ENCODE data around the gene RILPL1. TPM values are rescaled to one million over a fixed set of nuclear protein-coding genes. Genes with fewer than 3 reads are reported as not detected.
A peak's percentile ranks its signal among the peaks of the same experiment; 100 is the strongest.

The RILPL1 gene
- total and polyA plus RNA-seq, 5 donors from 2014 or later = 0.13 to 6.6 (median 0.32) TPM

DNA sequence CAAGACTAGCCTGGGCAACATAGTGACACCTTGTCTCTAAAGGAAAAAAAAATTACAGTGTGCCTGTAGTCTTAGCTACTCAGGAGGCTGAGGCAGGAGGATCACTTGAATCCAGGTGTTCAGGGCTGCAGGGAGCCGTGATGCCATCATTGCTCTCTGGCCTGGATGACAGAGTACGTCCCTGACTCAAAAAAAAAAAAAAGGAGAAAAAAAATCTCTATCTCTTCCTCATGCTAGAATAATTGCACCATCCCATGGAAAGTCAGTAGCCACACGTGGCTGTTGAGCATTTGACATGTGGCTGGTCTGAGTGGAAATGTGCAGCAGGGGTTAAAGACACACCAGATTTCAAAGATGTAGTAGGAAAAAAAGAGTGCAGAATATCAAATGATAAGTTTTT, 3.8 kb downstream of the RILPL1 start:
- Histone ChIP-seq H3K36me3 (ENCODE audit: control insufficient read depth, insufficient read depth, low read length) (no peaks in the 10 kb centered on the region), H3K4me3 (ENCODE audit: low read depth, low read length) (no peak overlapping the region), H3K4me1 (ENCODE audit: control insufficient read depth, insufficient read depth, low read length, poor library complexity, severe bottlenecking) (peaks cover 13% of the 10 kb centered on the region), H3K27ac (ENCODE audit: insufficient read depth, low read length, poor library complexity, severe bottlenecking) (no peak overlapping the region), H3K27me3 (ENCODE audit: control insufficient read depth, insufficient read depth, low read length) (no peaks in the 10 kb centered on the region), H3K9me3 (ENCODE audit: control insufficient read depth in 2 of 2, low read length in 2 of 2) (no peaks in the 10 kb centered on the region)
- ATAC-seq (ENCODE audit: low read depth in 2 of 2) (no peak), DNase-seq (no peak)
- no peaks in the 10 kb centered on the region for H3K9me3 Mint-ChIP-seq
- peaks cover 3% of the 10 kb centered on the region for H3K36me3 Mint-ChIP-seq
- peaks cover 12 to 35% (median 16%) of the 10 kb centered on the region in 4 donors for H3K4me1 Mint-ChIP-seq
- no peak overlapping the region for H3K27ac Mint-ChIP-seq
- H3K27me3 Mint-ChIP-seq = no peaks in the 10 kb centered on the region
- peak overlapping the region in 1 of 4 donors; percentile 10 for H3K4me3 Mint-ChIP-seq

- no peak overlapping the region for H3K27ac ChIP-seq (ENCODE audit: insufficient read depth, low read length, poor library complexity, severe bottlenecking)
- no peak overlapping the region for H3K4me3 Mint-ChIP-seq
- no peak overlapping the region for H3K27ac Mint-ChIP-seq
- DNase-seq (no peak), ATAC-seq (ENCODE audit: low read depth in 2 of 2) (no peak)
- peaks cover 12 to 32% (median 16%) of the 10 kb centered on the region in 4 donors for H3K4me1 Mint-ChIP-seq
- H3K4me1 ChIP-seq (ENCODE audit: control insufficient read depth, insufficient read depth, low read length, poor library complexity, severe bottlenecking) = peaks cover 7% of the 10 kb centered on the region
- H3K9me3 ChIP-seq (ENCODE audit: control insufficient read depth in 2 of 2, low read length in 2 of 2) = no peaks in the 10 kb centered on the region
- H3K36me3 ChIP-seq (ENCODE audit: control insufficient read depth, insufficient read depth, low read length) = no peaks in the 10 kb centered on the region
- H3K36me3 Mint-ChIP-seq = peaks cover 7% of the 10 kb centered on the region
- H3K9me3 Mint-ChIP-seq = no peaks in the 10 kb centered on the region
- H3K27me3 Mint-ChIP-seq = no peaks in the 10 kb centered on the region
- no peaks in the 10 kb centered on the region for H3K27me3 ChIP-seq (ENCODE audit: control insufficient read depth, insufficient read depth, low read length)
- H3K4me3 ChIP-seq (ENCODE audit: low read depth, low read length) = no peak overlapping the region
Measured at GRCh38 chr12:123528858-123529257, 4.7 kb downstream of the RILPL1 start.

DNA sequence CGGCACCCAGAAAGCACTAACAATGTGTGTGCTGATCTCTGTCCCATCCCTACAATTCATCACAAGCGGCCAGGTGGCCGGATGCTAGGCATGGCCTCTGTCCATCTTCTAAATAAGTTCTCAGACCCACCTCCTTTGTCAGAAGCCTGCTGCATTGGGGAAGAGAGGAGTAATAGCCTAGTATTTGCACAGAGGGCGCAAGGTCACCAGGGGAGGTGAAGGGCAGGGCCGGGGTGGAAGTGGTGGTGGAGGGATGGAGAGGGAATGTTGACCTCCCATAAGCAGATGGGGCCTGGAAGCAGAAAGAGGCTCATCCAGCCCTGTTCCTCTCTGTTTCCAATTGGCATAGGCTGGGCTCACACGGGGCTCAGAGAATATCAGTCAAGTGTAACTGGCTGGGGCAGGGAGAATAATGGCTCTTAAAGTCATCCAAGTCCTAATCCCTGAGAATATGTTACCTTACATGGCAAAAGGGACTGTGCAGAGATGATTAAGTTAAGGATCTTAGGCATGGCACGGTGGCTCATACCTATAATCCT, 6.9 kb downstream of the RILPL1 start:
- H3K9me3 Mint-ChIP-seq = no peaks in the 10 kb centered on the region
- Histone ChIP-seq H3K4me3 (ENCODE audit: low read depth, low read length) (no peak overlapping the region), H3K27me3 (ENCODE audit: control insufficient read depth, insufficient read depth, low read length) (no peaks in the 10 kb centered on the region), H3K4me1 (ENCODE audit: control insufficient read depth, insufficient read depth, low read length, poor library complexity, severe bottlenecking) (no peaks in the 10 kb centered on the region), H3K27ac (ENCODE audit: insufficient read depth, low read length, poor library complexity, severe bottlenecking) (no peak overlapping the region), H3K9me3 (ENCODE audit: control insufficient read depth in 2 of 2, low read length in 2 of 2) (no peaks in the 10 kb centered on the region), H3K36me3 (ENCODE audit: control insufficient read depth, insufficient read depth, low read length) (peaks cover 2% of the 10 kb centered on the region)
- H3K36me3 Mint-ChIP-seq = peaks cover 7% of the 10 kb centered on the region
- H3K4me1 Mint-ChIP-seq = peaks cover 2 to 16% (median 8%) of the 10 kb centered on the region in 4 donors
- DNase-seq = no peak
- no peaks in the 10 kb centered on the region for H3K27me3 Mint-ChIP-seq
- peak overlapping the region in 1 of 4 donors; percentile 34 for H3K4me3 Mint-ChIP-seq
- peak overlapping the region in 1 of 3 donors; percentile 44 for H3K27ac Mint-ChIP-seq
- no peak for ATAC-seq (ENCODE audit: low read depth in 2 of 2)

DNA sequence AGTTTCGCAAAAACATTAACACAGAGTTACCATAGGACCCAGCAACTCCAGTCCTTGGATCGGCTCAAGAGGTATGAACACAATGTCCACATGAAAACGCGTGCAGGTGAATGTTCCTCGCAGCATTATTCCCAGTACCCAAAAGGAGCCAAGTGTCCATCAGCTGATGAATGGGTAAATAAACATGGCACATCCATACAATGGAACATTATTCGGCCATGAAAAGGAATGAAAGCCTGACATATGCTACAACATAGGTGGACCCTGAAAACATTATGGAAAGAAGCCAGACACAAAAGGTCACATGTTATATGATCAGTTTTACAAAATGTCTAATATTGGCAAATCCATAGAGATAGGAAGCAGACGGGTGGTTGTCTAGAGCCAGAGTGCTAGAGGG, 9.1 kb downstream of the RILPL1 start:
- H3K4me1 Mint-ChIP-seq = peaks cover 0 to 6% (median 3%) of the 10 kb centered on the region in 4 donors
- H3K4me3 Mint-ChIP-seq = no peak overlapping the region
- H3K4me1 ChIP-seq (ENCODE audit: control insufficient read depth, insufficient read depth, low read length, poor library complexity, severe bottlenecking) = no peaks in the 10 kb centered on the region
- H3K27me3 ChIP-seq (ENCODE audit: control insufficient read depth, insufficient read depth, low read length) = no peaks in the 10 kb centered on the region
- H3K4me3 ChIP-seq (ENCODE audit: low read depth, low read length) = no peak overlapping the region
- no peak overlapping the region for H3K27ac ChIP-seq (ENCODE audit: insufficient read depth, low read length, poor library complexity, severe bottlenecking)
- no peaks in the 10 kb centered on the region for H3K27me3 Mint-ChIP-seq
- ATAC-seq (ENCODE audit: low read depth in 2 of 2) (no peak), DNase-seq (no peak)
- peaks cover 13% of the 10 kb centered on the region for H3K36me3 Mint-ChIP-seq
- H3K9me3 Mint-ChIP-seq = no peaks in the 10 kb centered on the region
- H3K36me3 ChIP-seq (ENCODE audit: control insufficient read depth, insufficient read depth, low read length) = peaks cover 2% of the 10 kb centered on the region
- no peaks in the 10 kb centered on the region for H3K9me3 ChIP-seq (ENCODE audit: control insufficient read depth in 2 of 2, low read length in 2 of 2)
- H3K27ac Mint-ChIP-seq = no peak overlapping the region

DNA sequence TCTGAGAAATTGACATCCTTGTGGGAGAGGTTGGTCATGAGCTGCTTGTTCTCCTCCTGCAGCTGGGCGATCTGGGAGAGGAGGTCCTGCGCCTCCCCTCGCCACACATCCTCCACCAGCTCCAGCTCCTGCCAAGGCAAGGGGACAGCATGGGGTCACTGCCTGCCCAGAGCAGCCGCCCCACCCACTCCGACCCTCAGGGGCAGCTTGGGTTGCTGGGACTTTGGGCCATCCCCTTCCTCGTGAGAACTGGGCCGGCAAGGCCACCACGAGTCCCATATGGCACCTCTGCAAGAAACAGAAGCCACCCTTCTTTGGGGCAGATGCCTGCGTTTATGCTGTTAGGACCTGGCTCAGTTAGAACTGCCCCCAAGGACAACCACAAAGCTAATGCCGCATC, 10.0 kb downstream of the RILPL1 start:
- H3K27ac ChIP-seq (ENCODE audit: insufficient read depth, low read length, poor library complexity, severe bottlenecking) = no peak overlapping the region
- no peak for ATAC-seq (ENCODE audit: low read depth in 2 of 2)

GRCh38 chr12:123522164-123522563, 11.4 kb downstream of the RILPL1 start:
- peaks cover 2% of the 10 kb centered on the region for H3K36me3 ChIP-seq (ENCODE audit: control insufficient read depth, insufficient read depth, low read length)
- no peak for DNase-seq
- Mint-ChIP-seq H3K4me3 (no peak overlapping the region), H3K36me3 (peaks cover 14% of the 10 kb centered on the region), H3K27ac (no peak overlapping the region), H3K27me3 (no peaks in the 10 kb centered on the region), H3K9me3 (no peaks in the 10 kb centered on the region), H3K4me1 (peaks cover 0 to 4% (median 2%) of the 10 kb centered on the region in 4 donors)
- ATAC-seq (ENCODE audit: low read depth in 2 of 2) = no peak
- no peak overlapping the region for H3K27ac ChIP-seq (ENCODE audit: insufficient read depth, low read length, poor library complexity, severe bottlenecking)
- no peak overlapping the region for H3K4me3 ChIP-seq (ENCODE audit: low read depth, low read length)
- no peaks in the 10 kb centered on the region for H3K27me3 ChIP-seq (ENCODE audit: control insufficient read depth, insufficient read depth, low read length)
- H3K4me1 ChIP-seq (ENCODE audit: control insufficient read depth, insufficient read depth, low read length, poor library complexity, severe bottlenecking) = no peaks in the 10 kb centered on the region
- no peaks in the 10 kb centered on the region for H3K9me3 ChIP-seq (ENCODE audit: control insufficient read depth in 2 of 2, low read length in 2 of 2)

More for the DNA sequence above, 10.0 kb downstream of the RILPL1 start:
- H3K4me3 ChIP-seq (ENCODE audit: low read depth, low read length) = no peak overlapping the region
- Mint-ChIP-seq H3K9me3 (no peaks in the 10 kb centered on the region), H3K27me3 (no peaks in the 10 kb centered on the region), H3K27ac (no peak overlapping the region), H3K4me3 (no peak overlapping the region), H3K36me3 (peaks cover 14% of the 10 kb centered on the region), H3K4me1 (peaks cover 0 to 4% (median 2%) of the 10 kb centered on the region in 4 donors)
- peaks cover 2% of the 10 kb centered on the region for H3K36me3 ChIP-seq (ENCODE audit: control insufficient read depth, insufficient read depth, low read length)
- H3K9me3 ChIP-seq (ENCODE audit: control insufficient read depth in 2 of 2, low read length in 2 of 2) = no peaks in the 10 kb centered on the region
- H3K27me3 ChIP-seq (ENCODE audit: control insufficient read depth, insufficient read depth, low read length) = no peaks in the 10 kb centered on the region
- no peaks in the 10 kb centered on the region for H3K4me1 ChIP-seq (ENCODE audit: control insufficient read depth, insufficient read depth, low read length, poor library complexity, severe bottlenecking)
- DNase-seq = no peak

- H3K27ac ChIP-seq (ENCODE audit: insufficient read depth, low read length, poor library complexity, severe bottlenecking) = no peak overlapping the region
- H3K36me3 ChIP-seq (ENCODE audit: control insufficient read depth, insufficient read depth, low read length) = peaks cover 2% of the 10 kb centered on the region
- no peaks in the 10 kb centered on the region for H3K9me3 ChIP-seq (ENCODE audit: control insufficient read depth in 2 of 2, low read length in 2 of 2)
- H3K27ac Mint-ChIP-seq = peak overlapping the region in 1 of 3 donors; percentile 60
- H3K36me3 Mint-ChIP-seq = peaks cover 19% of the 10 kb centered on the region
- H3K4me1 Mint-ChIP-seq = peaks cover 0 to 4% (median 1%) of the 10 kb centered on the region in 4 donors
- H3K27me3 ChIP-seq (ENCODE audit: control insufficient read depth, insufficient read depth, low read length) = no peaks in the 10 kb centered on the region
- H3K27me3 Mint-ChIP-seq = no peaks in the 10 kb centered on the region
- peak overlapping the region in 1 of 4 donors; percentile 29 for H3K4me3 Mint-ChIP-seq
- no peaks in the 10 kb centered on the region for H3K4me1 ChIP-seq (ENCODE audit: control insufficient read depth, insufficient read depth, low read length, poor library complexity, severe bottlenecking)
- no peak overlapping the region for H3K4me3 ChIP-seq (ENCODE audit: low read depth, low read length)
- DNase-seq = no peak
- ATAC-seq (ENCODE audit: low read depth in 2 of 2) = no peak
- H3K9me3 Mint-ChIP-seq = no peaks in the 10 kb centered on the region
Measured at GRCh38 chr12:123520567-123521474, 12.7 kb downstream of the RILPL1 start.
